HepG2 (cell line): ENCODE results near the gene KCND2. TPM values are rescaled to one million over a fixed set of nuclear protein-coding genes. Genes with fewer than 3 reads are reported as not detected.

Source experiments
- ATAC-seq: fragments of 200-7000 bp; cut with Tn5 transposase; 3 replicates; pipeline ENCODE4 v1.9.1; 2020; ENCODE audit warnings: mild to moderate bottlenecking, moderate library complexity
- BruUV-seq: library from RNA; stranded (reverse); fragments of 400-500 nt; replicated peaks from 2 replicates; lab custom pipeline; 2021; lab: Mats Ljungman, UMichigan
- CTCF ChIA-PET: fragments of 300-600 bp; formaldehyde crosslinking; extraction: SDS; loops from one replicate; lab custom pipeline; 2021; ENCODE audit warnings: low total read pairs, inconsistent platforms, low intra/inter-chr PET ratio; lab: Yijun Ruan, JAX
- POLR2A ChIA-PET: fragments of 350-600 bp; sonication (Branson Sonifier 250); formaldehyde crosslinking; loops from one replicate; lab custom pipeline; 2020; ENCODE audit warnings: antibody characterized with exemption, inconsistent platforms; lab: Yijun Ruan, JAX
- DNase-seq: peaks from one replicate; pipeline ENCODE4 v3.0.0-alpha.2; 2015; ENCODE audit warnings: low spot score
- FAIRE-seq: peaks from 3 replicates; lab custom pipeline; 2011; peaks lifted over from hg19 to GRCh38; lab: Jason Lieb, UNC
- H2AFZ ChIP-seq: one replicate; pipeline ENCODE4 v1.6.1; 2011; ENCODE audit warnings: low read length, inconsistent platforms
- H3K27ac ChIP-seq: fragments of 300-600 bp; 3 replicates; pipeline ENCODE4 v1.8.0; 2011; ENCODE audit warnings: mixed run types, mild to moderate bottlenecking, mixed read lengths, low read length, inconsistent platforms; ENCODE audit not compliant: insufficient read depth; ENCODE audit errors: extremely low read length
- H3K27me3 ChIP-seq, 2 experiments: fragments of 200-600 bp in 1 of 2; 2 replicates in 1 of 2; 3 replicates in 1 of 2; pipeline versions ENCODE4 v1.6.0 to v1.8.0; 2011; ENCODE audit warnings: low read length in 2 of 2, mild to moderate bottlenecking in 2 of 2, moderate library complexity in 2 of 2, inconsistent platforms in 1 of 2; ENCODE audit not compliant: insufficient read depth in 2 of 2, control insufficient read depth in 1 of 2
- H3K36me3 ChIP-seq, 2 experiments: fragments of 200-600 bp in 1 of 2; replicated peaks in 1 of 2; 2 replicates in 1 of 2; 3 replicates in 1 of 2; pipeline versions ENCODE4 v1.5.1 to v1.8.0; 2011; ENCODE audit warnings: low read length in 2 of 2, inconsistent platforms in 1 of 2; ENCODE audit not compliant: insufficient read depth in 2 of 2, control insufficient read depth in 1 of 2
- H3K4me1 ChIP-seq: 2 replicates; pipeline ENCODE4 v1.5.1; 2012; ENCODE audit warnings: low read length, inconsistent platforms; ENCODE audit not compliant: insufficient read depth
- H3K4me2 ChIP-seq: 2 replicates; pipeline ENCODE4 v1.6.0; 2011; ENCODE audit warnings: low read depth, low read length, inconsistent platforms
- H3K4me3 ChIP-seq, 3 experiments: fragments of 200-600 bp in 1 of 3; sonication (generic), shearing (Covaris generic) in 1 of 3; replicated peaks in 1 of 3; 2 replicates each; pipeline ENCODE4 v1.5.1; 2011 to 2016; ENCODE audit warnings: low read length in 3 of 3, inconsistent platforms in 2 of 3, low read depth in 2 of 3, mild to moderate bottlenecking in 2 of 3, control low read depth in 1 of 3, mixed read lengths in 1 of 3; ENCODE audit not compliant: insufficient read depth in 1 of 3
- H3K79me2 ChIP-seq: one replicate; pipeline ENCODE4 v1.6.1; 2011; ENCODE audit warnings: low read length, inconsistent platforms; ENCODE audit not compliant: insufficient read depth
- H3K9ac ChIP-seq: 2 replicates; pipeline ENCODE4 v1.6.0; 2011; ENCODE audit warnings: mild to moderate bottlenecking, low read depth, low read length, inconsistent platforms; ENCODE audit not compliant: insufficient read depth
- H3K9me3 ChIP-seq: 2 replicates; pipeline ENCODE4 v1.5.1; 2012; ENCODE audit warnings: mild to moderate bottlenecking, low read length
- H4K20me1 ChIP-seq: 2 replicates; pipeline ENCODE4 v1.6.0; 2011; ENCODE audit warnings: inconsistent platforms, mild to moderate bottlenecking, low read length, moderate library complexity; ENCODE audit not compliant: insufficient read depth
- BRF2 ChIP-seq: sonication (generic); formaldehyde crosslinking; IDR thresholded peaks from 2 replicates; pipeline ENCODE4 v1.8.1; 2022; ENCODE audit warnings: mild to moderate bottlenecking, missing genetic modification reagents
- CEBPZ ChIP-seq: IDR thresholded peaks from 2 replicates; pipeline ENCODE4 v1.6.1; 2012; ENCODE audit warnings: low read length, improper control_type of control experiment
- DNMT1 ChIP-seq: sonication (generic); formaldehyde crosslinking; IDR thresholded peaks from 2 replicates; pipeline ENCODE4 v1.5.1; 2020; ENCODE audit warnings: mild to moderate bottlenecking, missing genetic modification reagents
- FOXK2 ChIP-seq: fragments of 450-650 bp; IDR thresholded peaks from 2 replicates; pipeline ENCODE4 v1.6.1; 2016
- ZNF136 ChIP-seq: sonication (generic); formaldehyde crosslinking; IDR thresholded peaks from 2 replicates; pipeline ENCODE4 v1.8.1; 2022; ENCODE audit warnings: low read depth, mild to moderate bottlenecking, moderate library complexity, missing genetic modification reagents
- ZNF383 ChIP-seq: sonication (generic); formaldehyde crosslinking; IDR thresholded peaks from 2 replicates; pipeline ENCODE4 v1.4.0; 2020; ENCODE audit warnings: missing genetic modification reagents, mild to moderate bottlenecking, borderline replicate concordance
- WGBS: methylation state at CpG from one replicate; pipeline ENCODE4 v1.1.6; 2017; ENCODE audit warnings: low lambda C conversion rate; 5-methylcytosine and 5-hydroxymethylcytosine counted together
- in situ Hi-C: cut with HindIII; loops from 2 replicates; pipeline ENCODE4 v1.10.0; 2017; ENCODE audit warnings: low pct_unique_long_range_greater_than_20kb; ENCODE audit not compliant: extremely low pct_ligation_motif_present
- intact Hi-C: fragments of 100-400 bp; cut with micrococcal nuclease; formaldehyde crosslinking; loops from one replicate; pipeline ENCODE4 v1.10.0; 2022; ENCODE audit not compliant: unreplicated experiment
- polyA plus RNA-seq, 8 experiments: library from polyadenylated mRNA; depleted of rRNA in 3 of 8; stranded (reverse) in 7 of 8; unstranded in 1 of 8; fragments of >200 nt; fragmentation: Illumina TruSeq in 4 of 8; extraction: Trizol in 4 of 8; gene quantifications; 2 replicates each; pipeline versions ENCODE4 v1.2.1 to v1.2.3, GENCODE V29; 2011 to 2016; ENCODE audit warnings: low read depth in 4 of 8, missing spikeins in 1 of 8, mixed read lengths in 1 of 8; ENCODE audit not compliant: insufficient read depth in 1 of 8
- total RNA-seq, 5 experiments: library from RNA; depleted of rRNA; stranded (reverse); fragments of >200 nt; fragmentation: Illumina TruSeq; extraction: Trizol; gene quantifications; 2 replicates each; pipeline ENCODE4 v1.2.3, GENCODE V29; 2016; ENCODE audit warnings: low read depth in 1 of 5

Gene KCND2
- total and polyA plus RNA-seq, 2 of the 13 experiments (the other 11 are each of a cell fraction or from before 2014, with no cell fraction given) = not detected

- Histone ChIP-seq H3K9me3 (no peaks in the 10 kb centered on the region), H2AFZ (no peak overlapping the region), H3K36me3 (no peaks in the 10 kb centered on the region), H3K9ac (no peak overlapping the region), H3K4me1 (no peaks in the 10 kb centered on the region), H3K79me2 (no peaks in the 10 kb centered on the region), H3K4me3 (no peak overlapping the region), H3K27me3 (no peaks in the 10 kb centered on the region), H4K20me1 (no peaks in the 10 kb centered on the region), H3K27ac (no peak overlapping the region), H3K4me2 (no peak overlapping the region)
- TF ChIP-seq FOXK2 (no peak), ZNF136 (CRISPR knock-in tag) (no peak), ZNF383 (CRISPR knock-in tag) (no peak), CEBPZ (no peak), DNMT1 (no peak), BRF2 (no peak)
- intact Hi-C loops = no loop called here
- ATAC-seq = no peak
- no TSS peak for BruUV-seq
- DNase-seq = no peak
- in situ Hi-C loops = no loop called here
- 6% methylated on average over 3 of the region's 3 CpGs for WGBS
- CTCF ChIA-PET = no interaction called here
- no peak for FAIRE-seq
- POLR2A ChIA-PET = no interaction called here
These were observed 122.6 kb downstream of the KCND2 start for GRCh38 chr7:120395526-120396019.
